ENCODE measurements around the gene RASGRP4.
A peak's percentile ranks its signal among the peaks of the same experiment; 100 is the strongest.

The RASGRP4 gene

DNA sequence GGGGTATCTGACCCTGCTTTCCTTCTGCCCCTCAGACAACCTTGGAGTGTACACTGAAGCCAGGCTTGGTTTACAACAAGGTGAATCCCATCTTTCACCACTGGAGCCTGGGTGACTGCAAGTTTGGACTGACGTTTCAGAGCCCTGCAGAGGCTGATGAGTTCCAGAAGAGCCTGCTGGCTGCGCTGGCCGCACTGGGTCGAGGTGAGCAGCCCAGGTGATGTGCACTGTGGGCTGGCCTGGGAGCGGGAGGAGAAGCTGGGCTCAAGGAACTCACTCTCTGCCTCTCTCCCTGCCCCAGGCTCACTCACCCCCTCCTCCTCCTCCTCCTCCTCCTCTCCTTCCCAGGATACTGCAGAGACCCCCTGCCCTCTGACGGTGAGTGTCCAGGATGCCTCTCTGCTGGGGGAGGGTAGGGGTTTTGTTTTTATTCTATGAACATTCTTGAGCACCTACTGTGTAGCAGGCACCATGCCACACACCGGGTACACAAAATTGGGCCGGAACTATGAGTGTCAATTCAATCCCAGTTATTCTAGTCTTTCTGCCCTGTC, 34.0 kb downstream of the RASGRP4 start:
- DNase-seq (ENCODE audit: extremely low read depth in 1 of 2, low read depth in 1 of 2): no peak

DNA sequence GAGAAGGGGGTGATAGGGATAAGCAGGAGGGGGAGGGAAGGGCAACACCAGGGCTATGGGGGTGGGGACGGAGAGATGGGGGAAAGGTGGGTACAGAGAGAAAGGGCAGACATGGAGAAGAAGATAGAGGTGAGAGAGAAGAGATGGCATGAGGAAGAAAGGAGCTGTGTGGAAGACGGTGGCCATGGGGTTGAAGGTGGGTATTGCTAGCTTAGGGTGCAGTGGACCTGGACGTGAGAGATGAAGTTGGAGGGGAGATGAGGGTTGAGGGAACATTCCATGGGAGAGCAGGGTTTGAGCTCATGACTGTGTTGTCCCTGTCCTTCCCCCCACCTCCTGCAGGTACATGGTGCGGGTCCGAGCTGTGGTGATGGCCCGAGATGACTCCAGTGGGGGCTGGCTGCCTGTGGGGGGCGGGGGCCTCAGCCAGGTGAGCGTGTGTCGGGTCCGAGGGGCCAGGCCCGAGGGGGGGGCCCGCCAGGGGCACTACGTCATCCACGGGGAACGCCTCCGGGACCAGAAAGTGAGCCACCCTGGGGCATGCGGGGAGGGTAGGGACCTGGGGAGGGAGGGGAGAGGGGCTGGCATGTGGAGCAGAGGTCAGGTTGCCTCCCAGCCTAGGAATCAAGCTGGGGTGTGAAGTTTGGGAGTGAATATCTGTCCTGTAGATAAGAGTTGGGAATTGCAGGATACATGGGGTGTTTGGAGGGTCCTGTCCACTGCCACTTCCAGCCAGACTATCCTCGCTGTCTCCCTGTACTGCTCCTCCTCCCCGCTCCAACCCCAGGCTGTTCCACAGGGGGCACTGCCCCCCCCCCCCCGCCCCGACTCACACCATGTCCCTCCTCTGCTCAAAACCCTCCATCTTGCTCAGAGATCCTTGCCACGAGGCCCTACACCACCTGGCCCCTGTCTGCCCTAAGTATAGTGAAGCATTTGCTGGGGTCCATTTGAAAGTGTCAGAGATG, 35.8 kb downstream of the RASGRP4 start:
- DNase-seq (ENCODE audit: extremely low read depth in 1 of 2, low read depth in 1 of 2): no peak

DNA sequence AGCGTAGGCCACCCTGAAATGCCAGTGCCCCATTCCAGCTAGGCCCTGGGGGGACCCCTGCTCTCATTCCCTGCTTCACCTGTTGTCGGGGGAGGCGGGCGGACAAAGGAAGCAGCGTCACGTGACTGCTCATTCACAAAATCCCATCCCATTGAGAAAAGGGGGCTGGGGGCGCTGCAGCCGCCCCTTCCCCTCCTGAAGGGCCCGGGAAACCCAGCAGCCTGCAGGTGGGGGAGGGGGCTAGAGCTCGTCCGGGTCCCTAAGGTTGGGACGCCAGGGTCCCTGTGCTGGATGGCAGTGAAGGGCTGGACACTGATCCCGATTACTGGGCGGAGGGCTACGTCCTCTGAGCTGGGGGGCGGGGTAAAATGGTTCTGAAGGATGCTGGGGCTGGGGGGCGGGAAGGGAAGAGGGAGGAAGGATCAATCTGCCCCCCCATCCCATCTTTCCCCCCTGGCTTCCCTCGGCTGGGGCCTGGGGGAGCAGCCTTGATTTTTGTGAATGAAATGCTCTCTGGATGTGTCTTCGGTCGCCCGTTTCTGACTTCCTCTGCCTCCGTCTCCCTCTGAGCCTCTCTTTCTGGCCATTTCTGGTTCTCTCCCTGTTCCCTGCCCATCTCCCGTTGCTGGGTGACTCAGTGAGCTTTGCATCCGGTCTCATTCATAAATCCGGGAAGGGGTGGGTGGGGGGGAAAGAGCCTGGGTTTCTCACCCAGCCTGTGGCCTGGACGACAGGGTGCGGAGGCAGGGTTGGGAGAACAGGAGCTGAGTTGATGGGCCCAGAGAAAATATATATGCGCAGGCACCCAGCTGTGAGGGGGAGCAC, 36.7 kb downstream of the RASGRP4 start:
- DNase-seq (ENCODE audit: extremely low read depth in 1 of 2, low read depth in 1 of 2): no peak

DNA sequence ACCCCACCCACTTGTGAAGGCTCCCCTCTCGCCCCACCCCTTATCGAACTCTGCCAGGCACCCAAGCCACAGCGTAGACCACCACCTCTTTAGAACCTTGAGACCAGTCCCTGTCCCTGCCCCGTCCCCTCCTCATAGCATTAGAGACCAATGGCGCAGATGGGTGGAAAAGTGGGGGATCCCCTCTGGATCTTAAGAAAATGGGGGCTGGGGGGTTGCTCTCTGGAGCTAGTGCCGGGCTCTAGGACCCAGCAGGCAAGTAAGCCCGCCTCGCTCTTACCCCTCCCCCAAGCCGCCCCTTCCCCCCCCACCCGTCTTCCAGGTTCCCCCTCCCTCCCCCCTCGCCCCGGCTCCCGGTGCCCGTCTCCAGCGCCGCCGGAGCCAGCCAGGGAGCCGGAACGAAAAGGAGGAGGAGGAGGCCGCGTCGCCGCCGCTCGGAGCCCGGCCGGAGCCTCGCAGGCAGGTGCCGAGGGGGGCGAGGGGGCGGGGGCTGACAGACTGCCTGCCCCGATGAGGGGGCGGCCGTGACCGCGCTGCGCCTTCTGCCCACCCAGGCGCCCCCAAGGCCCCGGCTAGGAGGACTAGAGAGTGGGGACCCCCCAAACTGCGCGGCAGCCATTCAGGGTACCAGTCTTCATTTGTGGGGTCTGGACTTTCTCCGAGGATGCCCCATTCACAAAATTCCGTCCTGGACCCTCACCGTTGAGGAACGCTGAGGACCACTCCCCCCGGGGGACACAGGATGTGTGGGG, 37.5 kb downstream of the RASGRP4 start, which contains the start of gene SPRED3:
Gene SPRED3 (plus strand): TSS at position 349 of the 752 bp plus-strand sequence. CDS start 1,606 bp downstream, outside the sequence.
- DNase-seq (ENCODE audit: extremely low read depth in 1 of 2, low read depth in 1 of 2): no peak

DNA sequence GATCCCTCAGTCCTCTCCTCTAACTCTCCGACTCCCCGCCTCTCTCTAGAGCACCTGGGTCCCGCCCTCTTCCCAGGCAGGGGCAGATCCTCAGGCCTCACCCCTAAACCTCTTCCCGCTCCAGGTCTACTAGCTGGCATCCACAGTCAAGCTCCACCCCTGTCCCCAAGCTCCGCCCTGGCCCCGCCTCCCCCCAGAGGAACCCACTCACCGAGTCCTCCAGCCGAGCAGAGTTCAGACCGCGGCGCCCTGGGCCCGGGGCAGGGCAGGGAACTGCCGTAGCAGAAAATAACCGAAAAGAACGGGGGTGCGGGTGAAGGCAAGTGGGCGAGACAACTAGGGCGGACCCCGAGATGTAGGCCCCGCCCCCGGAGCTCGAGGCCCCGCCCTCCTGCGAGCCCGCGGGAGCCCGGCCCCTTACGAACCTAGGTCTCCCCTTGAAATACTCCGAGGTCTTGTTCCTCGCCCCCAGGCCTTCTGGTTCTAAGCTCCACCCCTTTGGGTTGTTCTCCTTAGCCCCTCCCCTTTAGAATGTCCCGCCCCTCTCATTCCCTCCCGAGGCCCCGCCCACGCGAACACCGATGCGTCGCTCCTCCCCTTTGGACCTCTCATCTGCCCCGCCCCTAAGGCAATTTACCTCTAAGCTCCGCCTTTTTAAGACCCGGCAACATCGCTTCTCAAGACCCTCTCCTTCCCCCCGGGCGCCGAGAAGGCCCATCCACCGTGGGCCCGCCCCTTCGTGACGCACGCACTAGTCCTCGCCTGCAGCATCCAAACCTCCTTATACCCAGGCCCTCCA, 38.3 kb downstream of the RASGRP4 start, which contains the start of gene GGN:
Gene GGN (minus strand): TSS at position 485 of the 799 bp plus-strand sequence. CDS start 773 bp downstream, outside the sequence.
- DNase-seq (ENCODE audit: extremely low read depth in 1 of 2, low read depth in 1 of 2): peak; percentile 36 to 53

DNA sequence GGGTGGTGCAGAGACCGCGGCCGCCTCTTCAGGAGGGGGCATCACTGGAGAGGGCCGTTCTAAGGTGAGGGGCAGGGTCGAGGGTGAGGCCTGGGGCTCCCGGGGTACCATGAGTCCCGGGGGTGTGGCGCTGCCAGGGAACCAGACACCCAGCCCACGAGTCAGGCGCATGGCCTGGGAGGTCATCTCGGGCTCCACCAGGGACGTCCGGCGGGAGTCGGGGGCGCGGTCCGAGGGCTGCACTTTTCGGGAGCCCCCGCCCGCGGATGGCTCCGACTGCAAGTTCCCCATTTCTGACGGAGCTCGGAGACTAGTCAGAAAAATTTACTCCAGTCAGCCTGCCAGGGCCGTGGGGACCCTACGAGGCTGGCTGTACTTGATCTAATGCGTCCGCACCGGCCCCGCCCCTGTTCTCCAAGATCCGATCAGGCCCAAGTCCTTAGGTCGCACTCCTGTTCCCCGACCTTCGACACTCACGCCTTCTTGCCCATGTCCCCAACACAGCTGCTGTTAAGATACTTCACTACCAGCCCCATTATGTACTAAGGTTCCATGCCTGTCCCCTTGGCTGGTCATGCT, 39.0 kb downstream of the RASGRP4 start:
- DNase-seq (ENCODE audit: extremely low read depth in 1 of 2, low read depth in 1 of 2): no peak

DNA sequence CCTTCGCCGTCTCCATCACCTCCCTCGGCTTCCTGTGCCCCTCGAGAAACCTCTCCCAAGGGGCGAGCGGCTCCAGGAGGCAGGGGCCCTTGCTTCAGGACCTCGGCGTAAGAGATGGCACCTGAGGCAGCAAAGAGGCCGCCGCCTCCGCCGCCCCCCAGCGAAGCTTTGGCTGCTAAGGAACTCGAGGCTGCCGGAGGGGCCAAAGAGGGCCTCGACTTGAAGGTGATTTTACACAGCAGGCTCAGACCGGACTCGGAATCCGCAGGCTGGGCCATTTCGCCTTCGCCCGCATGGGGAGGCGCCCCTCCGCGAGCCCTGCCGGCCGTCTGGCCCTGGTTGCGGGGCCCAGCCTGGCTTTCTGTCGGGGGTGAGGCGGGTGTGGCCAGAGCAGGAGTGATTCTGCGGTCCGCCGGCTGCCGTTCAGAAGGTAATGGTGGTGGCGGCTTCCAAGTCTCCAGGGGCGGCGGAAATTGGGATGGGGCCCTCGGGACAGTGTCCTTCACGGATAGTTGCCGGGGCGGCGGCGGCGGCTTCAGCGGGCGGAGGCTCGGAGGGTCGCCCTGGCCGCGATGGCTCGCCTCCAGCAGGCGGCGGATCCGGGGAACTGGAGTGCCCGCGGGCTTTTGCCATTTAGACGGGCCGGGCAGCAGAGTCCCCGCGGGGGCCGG, 39.6 kb downstream of the RASGRP4 start:
- no peak for DNase-seq (ENCODE audit: extremely low read depth in 1 of 2, low read depth in 1 of 2)

DNA sequence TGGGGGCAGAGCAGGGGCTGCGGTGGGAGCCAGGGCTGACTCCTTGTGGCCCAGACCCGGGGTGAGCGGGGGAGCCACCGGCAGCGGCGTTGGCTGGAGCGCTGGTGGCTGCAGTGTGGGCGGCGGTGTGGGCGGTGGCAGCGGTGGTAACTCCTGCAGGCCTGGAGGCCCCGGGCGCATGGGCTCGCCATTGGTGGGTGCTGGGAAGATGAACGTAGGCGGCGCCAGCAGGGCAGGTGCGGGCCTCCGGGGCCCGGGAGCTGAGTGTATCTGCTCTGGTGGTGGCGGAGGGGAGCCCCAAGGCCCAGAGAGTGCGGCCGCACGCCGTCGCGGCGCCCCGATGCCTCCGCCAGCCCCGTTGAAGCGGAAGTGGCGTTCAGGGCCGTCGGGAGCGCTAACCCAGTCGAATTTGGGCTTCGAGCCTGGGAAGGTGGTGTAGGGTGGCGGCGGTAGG, 40.2 kb downstream of the RASGRP4 start:
- DNase-seq (ENCODE audit: extremely low read depth in 1 of 2, low read depth in 1 of 2): no peak

DNA sequence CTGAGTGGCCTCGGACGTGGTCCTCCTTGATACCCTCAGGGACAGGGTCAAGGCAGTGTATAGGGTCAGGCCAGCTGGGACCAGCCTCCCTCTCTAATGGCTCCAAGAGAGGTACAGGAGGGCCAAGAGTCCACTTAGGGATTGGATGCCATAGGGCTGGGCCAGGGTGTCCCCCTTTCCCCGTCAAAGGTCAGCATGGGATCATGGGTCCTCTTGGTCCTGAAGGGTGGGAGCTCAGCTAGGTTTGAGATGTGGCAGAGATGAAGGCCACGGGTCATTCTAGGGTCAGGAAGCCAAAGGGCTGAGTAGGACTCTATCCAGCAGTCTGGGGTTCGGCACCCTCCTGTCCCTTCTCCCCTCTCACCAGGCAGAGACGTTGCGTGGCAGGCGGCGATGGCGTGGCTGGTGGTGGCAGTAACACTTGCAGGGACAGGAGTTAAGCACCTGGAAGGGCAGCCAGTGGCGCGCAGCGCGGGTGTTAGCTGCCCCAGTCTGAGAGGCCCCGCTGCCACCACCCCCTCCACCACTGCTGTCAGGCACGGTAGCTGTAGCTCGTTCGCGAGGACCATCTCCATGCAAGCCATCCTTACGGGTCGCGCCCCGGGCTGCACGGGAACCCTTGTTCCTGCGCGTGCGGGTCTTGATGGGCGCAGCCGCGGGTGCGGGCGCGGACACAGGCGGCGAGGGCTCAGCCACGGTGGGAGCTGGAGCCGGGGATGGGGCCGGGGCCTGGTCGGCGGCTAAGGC, 40.8 kb downstream of the RASGRP4 start:
- DNase-seq (ENCODE audit: extremely low read depth in 1 of 2, low read depth in 1 of 2): no peak

DNA sequence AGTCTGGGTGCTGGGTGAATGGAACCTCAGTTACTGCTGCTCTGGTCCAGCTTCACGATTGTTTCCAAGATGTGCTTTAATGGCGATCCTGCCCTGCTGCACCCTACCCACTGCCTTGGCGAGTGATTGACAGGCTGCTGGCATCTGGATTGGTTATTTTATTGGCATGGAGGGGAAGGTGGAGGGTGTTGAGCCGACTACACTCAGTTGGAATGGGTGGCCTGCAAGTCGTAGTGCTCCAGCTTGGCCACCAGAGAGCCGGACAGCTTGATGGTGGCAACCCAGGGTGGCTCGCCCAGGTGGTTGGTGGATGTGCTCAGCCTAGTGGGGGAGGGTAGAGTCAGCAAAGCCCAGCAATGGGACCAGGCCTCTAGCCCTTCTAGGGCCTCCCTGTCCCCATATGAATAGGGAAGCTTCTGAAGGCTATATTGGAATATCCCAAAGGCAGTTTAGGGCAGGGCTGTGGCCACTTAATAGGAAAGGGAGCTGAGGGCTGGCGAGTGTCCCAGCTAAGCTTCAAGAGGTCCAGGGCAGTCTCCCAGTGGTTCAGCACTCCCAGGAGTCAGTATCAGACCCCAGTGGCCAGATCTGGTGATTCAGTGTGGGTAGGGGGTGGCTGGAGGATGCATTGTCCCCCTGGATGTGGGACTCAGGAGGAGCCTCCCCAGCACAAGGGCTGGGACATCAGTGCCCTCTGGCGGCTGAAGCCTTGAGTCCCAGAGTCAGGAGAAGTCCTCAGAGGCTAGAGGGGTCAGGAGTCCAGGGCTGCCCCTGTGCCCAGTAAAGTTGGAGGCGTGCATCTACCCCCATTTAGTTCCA, 41.6 kb downstream of the RASGRP4 start:
- no peak for DNase-seq (ENCODE audit: extremely low read depth in 1 of 2, low read depth in 1 of 2)

DNA sequence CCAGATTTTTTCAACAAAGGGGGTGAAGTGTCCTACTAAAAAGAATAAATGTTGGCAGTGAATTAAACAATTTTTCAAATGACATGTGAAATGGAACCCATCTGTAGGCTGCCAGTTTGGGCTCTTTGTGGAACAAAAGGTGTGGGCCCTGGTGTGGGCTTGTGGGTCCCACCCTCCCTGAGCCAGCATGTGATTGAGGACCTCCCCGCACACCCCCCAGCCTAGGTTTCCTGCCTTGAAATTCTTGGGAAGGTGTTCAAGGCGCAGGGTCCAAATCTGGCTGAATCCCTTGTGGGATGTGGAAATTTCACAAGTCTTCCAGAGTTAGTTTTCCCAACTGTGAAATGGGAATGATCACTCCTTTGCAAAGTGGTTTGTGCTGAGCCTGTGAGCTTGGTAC, 42.3 kb downstream of the RASGRP4 start:
- no peak for DNase-seq (ENCODE audit: extremely low read depth in 1 of 2, low read depth in 1 of 2)

DNA sequence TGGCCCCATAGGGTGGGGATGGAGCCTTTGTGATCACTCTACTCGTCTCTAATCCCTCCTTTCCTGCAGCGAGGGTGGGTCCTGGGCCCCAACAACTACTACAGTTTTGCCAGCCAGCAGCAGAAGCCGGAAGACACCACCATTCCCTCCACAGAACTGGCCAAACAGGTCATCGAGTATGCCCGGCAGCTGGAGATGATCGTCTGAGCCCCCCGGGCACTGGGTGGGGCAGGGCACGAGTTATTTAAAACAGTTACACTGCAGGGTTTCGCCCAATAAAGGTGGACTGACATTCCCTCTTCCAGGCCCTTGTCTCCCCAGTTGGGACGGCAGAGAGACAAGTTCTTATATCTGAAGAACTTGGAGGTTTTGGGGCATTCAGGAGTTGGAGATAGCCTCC, 42.8 kb downstream of the RASGRP4 start:
- DNase-seq (ENCODE audit: extremely low read depth in 1 of 2, low read depth in 1 of 2): no peak

DNA sequence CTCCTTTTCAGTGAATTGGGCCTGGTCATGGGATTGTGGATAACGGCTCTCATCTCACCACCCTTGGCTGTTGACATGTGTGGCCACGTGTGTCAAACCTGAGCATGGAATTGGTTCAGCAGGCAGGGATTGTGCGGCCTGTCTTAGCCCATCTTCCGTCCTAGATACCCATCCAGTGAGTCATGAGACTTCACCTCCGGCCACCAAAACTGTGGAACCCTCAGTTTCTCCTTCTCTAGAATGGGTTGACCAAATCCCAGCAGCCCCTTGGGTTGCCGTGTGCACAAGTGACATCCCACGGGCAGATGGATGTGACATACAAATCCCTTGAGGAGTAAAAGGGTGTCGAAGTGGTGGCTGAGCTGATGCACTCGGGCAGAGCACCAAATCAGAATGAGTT, 44.9 kb downstream of the RASGRP4 start:
- DNase-seq (ENCODE audit: extremely low read depth in 1 of 2, low read depth in 1 of 2): no peak

DNA sequence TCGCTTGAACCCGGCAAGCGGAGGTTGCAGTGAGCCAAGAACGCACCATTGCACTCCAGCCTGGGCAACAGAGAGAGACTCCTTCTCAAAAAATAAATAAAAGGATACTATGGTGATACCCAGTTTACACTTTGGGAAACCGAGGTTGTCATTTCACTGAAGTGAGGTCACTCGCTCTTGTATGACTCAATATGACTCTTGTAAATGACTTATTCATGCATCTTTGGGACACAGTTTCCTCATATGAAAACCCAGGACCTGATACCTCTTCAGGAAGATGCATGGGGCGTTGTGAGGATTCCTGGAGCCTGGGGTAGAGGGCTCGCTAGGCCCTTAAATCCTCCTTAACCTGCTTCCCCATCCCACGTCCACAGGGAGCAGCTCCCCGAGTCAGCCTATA, 47.2 kb downstream of the RASGRP4 start:
- DNase-seq (ENCODE audit: extremely low read depth in 1 of 2, low read depth in 1 of 2): no peak

DNA sequence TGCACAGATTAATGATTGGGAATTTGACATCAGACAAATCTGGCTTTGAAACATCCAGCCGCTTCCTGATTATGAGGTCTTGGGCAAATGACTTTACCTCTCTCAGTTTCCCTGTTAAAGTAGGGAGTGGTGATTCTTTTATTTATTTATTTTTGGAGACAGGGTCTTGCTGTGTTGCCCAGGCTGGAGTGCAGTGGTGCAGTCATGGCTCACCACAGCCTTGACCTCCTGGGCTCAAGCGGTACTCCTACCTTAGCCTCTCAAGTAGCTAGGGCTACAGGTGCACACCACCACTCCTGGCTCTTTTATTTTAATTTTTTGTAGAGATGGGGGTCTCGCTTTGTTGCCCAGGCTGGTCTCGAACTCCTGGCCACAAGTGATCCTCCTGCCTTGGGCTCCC, 49.0 kb downstream of the RASGRP4 start:
- DNase-seq (ENCODE audit: extremely low read depth in 1 of 2, low read depth in 1 of 2): no peak

DNA sequence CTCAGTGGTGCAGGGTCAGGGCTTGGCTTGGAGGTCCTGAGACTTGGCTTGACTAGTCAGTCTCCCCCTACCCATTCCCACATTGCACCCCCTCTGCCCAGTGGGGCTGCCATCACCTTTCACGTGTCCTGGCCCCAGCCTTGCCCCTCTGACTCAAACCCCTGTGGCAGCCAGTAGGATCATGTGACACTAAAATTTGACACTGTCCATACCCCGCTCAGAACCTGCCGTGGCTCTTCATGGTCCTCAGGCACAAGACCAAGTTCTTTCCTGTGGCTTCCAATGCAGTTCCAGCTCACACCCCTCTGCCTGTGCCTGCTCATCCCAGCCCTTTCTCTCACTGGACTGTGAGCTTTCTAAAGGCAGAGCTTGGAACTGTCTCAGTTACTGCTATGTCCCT, 49.4 kb downstream of the RASGRP4 start:
- DNase-seq (ENCODE audit: extremely low read depth in 1 of 2, low read depth in 1 of 2): no peak

DNA sequence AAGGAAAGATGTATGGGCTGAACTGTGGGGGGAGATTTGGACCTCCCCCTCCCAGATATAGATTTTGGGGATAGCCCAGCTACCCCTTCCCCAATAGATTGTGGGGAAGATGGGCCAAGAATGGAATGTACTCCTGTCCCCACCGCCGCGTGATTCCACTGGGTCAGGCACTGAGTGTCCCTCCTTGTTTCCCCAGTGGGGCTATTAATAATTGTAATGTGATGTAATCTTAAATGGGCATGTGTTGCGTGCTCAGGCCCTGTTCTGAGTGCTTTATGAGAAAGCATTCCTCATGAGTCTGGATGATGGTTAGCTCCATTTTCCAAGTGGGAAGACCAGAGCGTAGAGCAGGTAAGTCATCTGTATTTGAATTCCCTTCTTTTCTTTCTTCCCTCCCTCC, 50.3 kb downstream of the RASGRP4 start:
- no peak for DNase-seq (ENCODE audit: extremely low read depth in 1 of 2, low read depth in 1 of 2)
